DMS79 treated with DMSO at 0.1 percent for 48 hours (cell line): ENCODE results near the gene LRFN2.

Experiments used
- DNase-seq: peaks from one replicate; lab custom pipeline; 2025; lab: John Stamatoyannopoulos, UW

LRFN2 gene

DNA sequence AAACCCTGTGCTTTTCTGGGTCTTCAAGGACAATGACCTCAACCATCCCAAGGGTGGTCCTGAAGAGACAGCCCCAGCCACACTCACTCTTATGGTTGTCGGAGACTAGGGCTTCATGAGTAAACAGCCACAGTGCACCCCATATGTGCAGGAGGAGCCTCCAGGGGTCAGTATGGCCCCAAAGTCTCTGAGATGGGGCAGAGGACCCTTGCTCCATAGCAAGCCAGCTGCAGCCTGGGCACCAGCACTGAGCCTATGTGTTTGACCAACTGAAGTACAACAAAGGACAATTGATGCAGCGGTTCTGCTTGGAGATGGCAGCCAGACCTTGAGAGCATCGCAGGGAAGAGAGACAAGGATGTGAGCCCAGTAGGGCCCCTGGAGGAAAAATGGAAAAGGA, 112.2 kb downstream of the LRFN2 start:
- no peak for DNase-seq

- peak; percentile 81 for DNase-seq
Measured at GRCh38 chr6:40473026-40473425, 114.1 kb downstream of the LRFN2 start.

DNA sequence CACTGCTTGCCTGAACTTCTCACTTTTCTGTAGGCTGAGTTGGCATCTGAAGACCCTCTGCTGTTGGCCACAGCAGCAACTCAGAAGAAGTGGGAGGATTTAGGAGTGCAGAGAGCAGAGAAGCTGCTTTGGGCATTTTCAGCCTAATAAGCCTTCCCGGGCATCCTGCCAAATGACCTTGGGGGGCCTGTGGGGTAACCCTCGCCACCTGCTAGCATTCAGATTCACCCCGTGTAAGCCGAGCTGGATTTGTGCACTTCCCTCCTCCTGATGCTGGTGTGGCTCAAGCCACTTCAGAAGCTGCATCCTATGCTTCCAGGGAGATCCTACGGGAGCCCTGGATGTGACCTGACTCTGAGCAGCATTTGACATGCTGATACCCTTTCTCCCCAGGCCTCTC, 114.8 kb downstream of the LRFN2 start:
- peak; percentile 85 for DNase-seq

DNA sequence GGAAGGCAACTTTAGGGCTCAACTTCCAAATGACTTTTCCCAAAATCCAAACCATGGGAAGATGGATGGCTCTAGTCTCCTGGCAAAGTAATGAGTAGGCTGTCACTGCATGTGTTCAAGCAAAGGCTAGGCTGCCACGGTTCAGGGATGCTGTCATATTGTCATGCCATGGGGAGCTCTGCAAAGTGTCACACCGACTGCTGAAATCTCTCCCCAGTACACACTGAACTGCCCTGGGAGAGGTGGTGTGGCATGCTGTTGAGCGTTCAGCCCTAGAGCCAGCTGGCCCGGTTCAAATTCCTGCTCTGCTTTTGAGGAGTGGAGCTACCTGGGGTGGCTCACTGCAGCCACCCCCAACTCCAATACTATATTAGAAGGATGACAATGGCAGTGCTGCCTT, 115.9 kb downstream of the LRFN2 start:
- no peak for DNase-seq

DNA sequence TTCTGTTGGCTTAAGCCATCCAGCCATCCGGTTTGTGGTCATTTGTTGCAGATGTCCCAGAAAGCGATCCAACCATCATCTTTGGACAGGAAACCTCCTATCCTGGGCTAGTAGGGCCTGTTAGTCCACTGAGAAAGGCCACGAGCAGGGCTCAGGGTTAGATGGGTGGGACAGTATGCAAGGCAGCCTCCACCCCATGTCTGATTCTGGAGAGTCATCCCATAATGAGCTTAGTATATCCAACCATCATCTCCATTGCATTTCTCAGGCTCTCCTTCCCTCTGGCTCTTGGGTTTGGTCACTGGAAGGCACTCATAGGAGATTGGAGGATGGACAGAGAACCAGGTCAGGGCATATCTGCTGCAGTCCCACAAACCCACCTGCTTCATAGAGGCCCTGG, 117.8 kb downstream of the LRFN2 start:
- no peak for DNase-seq

- no peak for DNase-seq
Measured at GRCh38 chr6:40466986-40467539, 120.1 kb downstream of the LRFN2 start.

DNA sequence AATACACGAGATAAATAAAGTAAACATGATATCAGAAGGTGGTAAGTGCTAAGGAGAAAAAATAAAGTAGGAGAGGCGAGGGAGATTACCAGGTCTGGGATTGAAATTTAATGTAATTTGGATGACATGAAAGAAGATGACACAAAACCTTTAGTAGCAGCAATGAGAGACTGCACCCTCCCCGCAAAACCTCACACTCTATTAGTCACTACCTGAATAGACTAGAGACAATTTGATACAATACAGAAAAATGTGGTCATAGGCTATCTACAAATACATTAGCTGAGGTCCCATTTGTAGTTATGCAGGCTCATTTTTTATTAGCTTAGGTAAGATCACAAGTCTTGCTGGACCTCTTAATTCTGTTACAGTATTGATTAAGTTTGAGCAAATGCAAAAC, 125.5 kb downstream of the LRFN2 start:
- no peak for DNase-seq

DNA sequence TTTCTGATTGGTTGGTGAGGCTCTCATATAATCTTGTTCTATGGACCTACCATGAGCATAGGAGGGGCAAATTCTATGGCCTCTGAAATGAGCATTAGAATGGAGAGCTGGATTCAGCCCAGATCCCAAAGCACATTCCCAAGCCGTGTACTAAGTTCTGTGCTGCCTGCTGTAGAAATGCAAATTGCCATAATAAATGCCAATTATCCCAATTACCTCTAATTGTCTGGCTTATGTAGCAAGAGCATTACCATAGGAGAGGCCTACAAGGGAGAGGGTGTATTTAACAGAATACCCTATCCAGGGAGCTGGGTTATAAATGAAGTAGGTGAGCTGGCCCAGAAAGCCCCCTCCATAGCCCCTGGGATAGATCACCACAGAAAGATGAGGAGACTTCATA, 126.8 kb downstream of the LRFN2 start:
- no peak for DNase-seq

- DNase-seq, result no peak
Measured at GRCh38 chr6:40457261-40457660, 129.9 kb downstream of the LRFN2 start.

- no peak for DNase-seq
Measured at GRCh38 chr6:40456390-40457013, 130.7 kb downstream of the LRFN2 start.

DNA sequence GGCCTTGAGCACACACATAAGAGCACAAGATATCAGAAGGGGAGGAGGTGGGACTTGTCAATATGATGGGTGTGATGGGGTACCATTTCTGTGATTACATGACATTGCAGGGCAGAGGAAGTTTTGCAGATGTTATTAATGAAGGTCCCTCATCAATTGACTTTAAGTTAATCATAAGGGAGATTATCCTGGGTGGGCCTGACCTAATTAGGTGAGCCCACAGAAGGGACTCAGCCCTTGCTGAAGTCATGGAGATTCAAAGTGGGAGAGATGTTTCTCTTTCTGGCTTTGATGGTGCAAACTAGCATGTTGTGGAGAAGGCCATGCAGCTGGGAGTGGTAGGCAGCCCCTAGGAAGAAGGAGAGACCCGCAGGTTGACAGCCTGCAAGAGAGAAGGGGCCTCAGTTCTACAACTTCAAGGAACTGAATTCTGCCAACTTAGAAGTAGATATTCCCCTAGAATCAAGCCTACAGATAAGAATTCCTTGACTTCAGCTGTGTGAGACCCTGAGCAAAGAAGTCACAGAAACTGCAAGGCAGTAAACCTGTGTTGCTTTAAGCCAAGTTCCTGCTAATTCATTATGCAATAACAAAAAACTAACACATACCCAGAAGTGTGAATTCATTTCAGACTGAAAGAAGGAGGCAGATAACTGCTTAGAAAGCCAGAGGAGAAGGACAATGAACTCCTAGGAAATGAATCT, 131.3 kb downstream of the LRFN2 start:
- no peak for DNase-seq

DNA sequence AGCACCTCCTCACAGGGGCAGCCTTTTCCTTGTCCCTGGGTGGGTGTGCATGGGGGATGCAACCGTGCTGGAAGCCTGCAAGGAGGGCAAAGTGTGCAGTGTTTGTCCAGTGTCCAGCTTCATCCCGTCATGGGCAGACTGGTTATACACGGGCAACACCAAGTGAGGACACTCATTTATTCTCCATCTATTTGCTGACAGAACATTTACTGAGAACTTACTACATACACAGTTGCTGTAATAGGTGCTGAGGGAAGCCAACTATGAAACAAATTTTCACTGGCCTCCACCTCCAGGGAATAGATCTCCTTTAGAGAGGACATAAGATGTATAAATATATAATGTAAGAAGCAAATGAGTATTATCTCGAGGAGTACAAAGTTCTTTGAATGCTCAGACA, 136.7 kb downstream of the LRFN2 start:
- DNase-seq, result no peak

GRCh38 chr6:40444811-40445210, 142.4 kb downstream of the LRFN2 start:
- no peak for DNase-seq

- DNase-seq, result no peak
Measured at GRCh38 chr6:40444312-40444711, 142.9 kb downstream of the LRFN2 start.

GRCh38 chr6:40443842-40444241, 143.3 kb downstream of the LRFN2 start:
- DNase-seq, result no peak

DNA sequence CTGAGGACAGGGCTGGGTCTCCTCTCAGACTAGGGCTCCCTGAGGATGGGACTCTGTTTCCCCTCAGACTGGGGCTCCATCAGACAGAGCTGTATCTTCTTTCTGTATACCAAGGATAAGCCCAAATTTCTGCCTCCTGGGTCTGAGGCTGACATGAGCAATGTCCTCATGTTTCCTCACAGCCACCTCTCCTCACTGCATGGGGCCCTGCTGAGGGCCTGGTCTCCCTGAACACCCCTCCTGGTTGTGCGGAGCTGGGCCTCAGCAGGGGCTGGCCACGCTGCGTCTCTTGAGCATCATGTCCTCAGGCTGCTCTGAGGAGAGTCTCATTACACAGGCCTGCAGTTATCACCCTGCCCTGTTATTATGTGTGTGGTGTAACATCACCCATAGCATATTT, 144.6 kb downstream of the LRFN2 start:
- no peak for DNase-seq

GRCh38 chr6:40441150-40441549, 146.0 kb downstream of the LRFN2 start:
- no peak for DNase-seq

DNA sequence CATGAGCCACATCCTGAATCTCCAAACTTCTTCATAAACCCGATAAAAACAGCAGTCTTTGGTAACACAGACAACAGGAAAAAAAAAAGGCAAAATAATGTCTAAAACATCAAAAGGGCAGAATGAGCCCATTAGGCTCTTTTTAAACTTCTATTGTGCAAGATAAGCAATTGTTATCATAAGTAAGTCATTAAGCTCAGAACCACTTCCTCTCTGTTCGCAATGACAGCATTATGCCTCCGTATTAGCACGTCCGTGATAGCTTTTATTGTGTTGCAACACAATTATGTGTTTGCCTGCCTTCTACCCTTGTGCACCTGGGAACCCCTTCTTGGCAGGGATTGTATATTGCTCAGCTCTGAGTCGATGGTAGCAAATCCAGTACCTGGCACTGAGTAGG, 147.1 kb downstream of the LRFN2 start:
- no peak for DNase-seq

GRCh38 chr6:40439026-40439800, 148.0 kb downstream of the LRFN2 start:
- DNase-seq, result peak; percentile 41

DNA sequence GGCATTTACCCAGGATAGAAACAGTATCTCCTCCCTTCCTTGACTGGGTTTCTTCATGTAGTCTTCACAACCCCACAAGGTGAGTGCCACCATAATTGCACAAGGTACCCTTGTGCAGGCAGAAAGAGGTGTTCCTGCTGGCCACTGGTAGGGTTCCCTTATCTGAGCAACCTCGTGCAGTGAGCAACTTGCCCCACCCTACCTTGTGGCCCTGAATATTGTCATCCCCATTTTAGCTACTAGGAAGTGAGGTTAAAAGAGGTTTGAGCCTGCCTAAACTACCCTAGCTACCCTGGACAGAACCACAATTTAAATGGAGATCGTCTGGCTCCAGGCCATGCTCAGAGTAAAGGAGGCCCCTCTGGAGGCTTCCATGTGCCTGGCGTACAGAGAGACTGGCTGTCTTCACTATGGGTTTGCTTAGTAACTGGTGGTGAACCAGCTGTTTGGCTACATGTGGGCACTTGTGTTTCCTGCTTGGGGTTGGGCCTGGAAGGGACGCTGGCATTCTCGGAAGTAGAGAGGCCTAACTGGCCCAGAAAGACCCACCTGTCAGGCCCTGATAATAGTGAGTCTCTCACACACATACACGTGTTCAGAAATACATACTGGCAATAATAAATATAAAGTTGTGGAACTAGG, 148.8 kb downstream of the LRFN2 start:
- DNase-seq, result no peak

GRCh38 chr6:40437631-40438030, 149.5 kb downstream of the LRFN2 start:
- DNase-seq, result no peak
